Ovary (tissue), 10 donors: Measurements from ENCODE around the gene OR51E1. TPM values are rescaled to one million over a fixed set of nuclear protein-coding genes. Genes with fewer than 3 reads are reported as not detected.

ENCODE experiments used
- DNase-seq, 5 donors: peaks; one replicate each; pipeline ENCODE4 v3.0.0-alpha.2; 2019 to 2020
- H3K27ac ChIP-seq, 2 donors: fragments of 200-600 bp; one replicate each; pipeline versions ENCODE4 v1.5.1 to v1.8.0; 2019 to 2022
- H3K27me3 ChIP-seq: fragments of 200-600 bp; one replicate; pipeline ENCODE4 v1.8.0; 2022
- H3K36me3 ChIP-seq: fragments of 200-600 bp; sonication (generic); one replicate; pipeline ENCODE4 v1.5.1; 2019
- H3K4me1 ChIP-seq: one replicate; pipeline ENCODE4 v1.8.1; 2013; ENCODE audit warnings: mild to moderate bottlenecking, moderate library complexity; ENCODE audit not compliant: insufficient read depth
- H3K4me3 ChIP-seq: fragments of 200-600 bp; sonication (generic); one replicate; pipeline ENCODE4 v1.5.1; 2017
- H3K9me3 ChIP-seq, 2 donors: fragments of 200-600 bp in 1 of 2; sonication (generic) in 1 of 2; one replicate each; pipeline versions ENCODE4 v1.5.1 to v1.8.1; 2013 to 2019; ENCODE audit warnings: mild to moderate bottlenecking in 1 of 2, moderate library complexity in 1 of 2
- EP300 ChIP-seq: sonication (generic); formaldehyde crosslinking; IDR thresholded peaks from one replicate; pipeline ENCODE4 v1.6.1; 2017; ENCODE audit warnings: antibody characterized with exemption
- POLR2A ChIP-seq: fragments of 450-650 bp; IDR thresholded peaks from one replicate; pipeline ENCODE4 v1.6.1; 2017; ENCODE audit warnings: antibody characterized with exemption, mild to moderate bottlenecking, moderate library complexity
- WGBS, 3 donors: extraction: QIAGEN DNeasy Blood & Tissue Kit in 1 of 3; methylation state at CpG; one replicate each; pipeline versions ENCODE4 v1.1.5 to v1.1.7; 2013 to 2017; 5-methylcytosine and 5-hydroxymethylcytosine counted together
- intact Hi-C, 4 donors: fragments of 100-400 bp; cut with DNase I; formaldehyde crosslinking; loops; one replicate each; pipeline versions ENCODE4 v1.11.0 to v1.15.1; 2022 to 2023
- long read RNA-seq, 3 donors: library from polyadenylated mRNA in 2 of 3; unstranded in 2 of 3; transcript quantifications; one replicate each; pipeline ENCODE4 v2.0.0 and lab custom pipeline, GENCODE V29; 2021 to 2026
- polyA plus RNA-seq, 2 donors: library from polyadenylated mRNA; stranded (reverse); fragments of 200-250 nt in 1 of 2; fragments of 350-450 nt in 1 of 2; fragmentation: Illumina TruSeq in 1 of 2; extraction: RNeasy Lipid Tissue Mini Kit (QIAGEN cat#74804) in 1 of 2; gene quantifications; one replicate each; pipeline ENCODE4 v1.2.3, GENCODE V29; 2013 to 2014
- total RNA-seq, 7 donors: library from RNA; depleted of rRNA in 2 of 7; stranded (reverse); fragments of >200 nt in 2 of 7; fragmentation: NEBNext Ultra II Directional in 3 of 7; extraction: Animal tissue kit (Norgen Biotek cat#: 25700) in 3 of 7; gene quantifications; one replicate each; pipeline versions ENCODE4 v1.1.0 to v1.2.4, GENCODE V29; 2016 to 2023
- TF ChIP-seq, protein P1 (sequence below), 3 donors: fragments of 450-650 bp in 2 of 3; fragments of 200-600 bp in 1 of 3; IDR thresholded peaks; one replicate each; pipeline versions ENCODE4 v1.5.1 to v1.8.0; 2016 to 2022; ENCODE audit warnings: antibody characterized with exemption in 3 of 3, mild to moderate bottlenecking in 1 of 3
- donor health status: DM: no; HTN: no; CAD: no; lungs with moderate emphysema.
- donor health status: DM: no; HTN: no; CAD: no.
- donor health status: Bipolar disorder and iron deficiency.
- donor health status: DM: yes; HTN: yes; CAD: no.
- donor health status: DM: no; HTN: no; CAD: no.
- donor health status: DM: yes; HTN: yes; CAD: no.

The OR51E1 gene, protein sequence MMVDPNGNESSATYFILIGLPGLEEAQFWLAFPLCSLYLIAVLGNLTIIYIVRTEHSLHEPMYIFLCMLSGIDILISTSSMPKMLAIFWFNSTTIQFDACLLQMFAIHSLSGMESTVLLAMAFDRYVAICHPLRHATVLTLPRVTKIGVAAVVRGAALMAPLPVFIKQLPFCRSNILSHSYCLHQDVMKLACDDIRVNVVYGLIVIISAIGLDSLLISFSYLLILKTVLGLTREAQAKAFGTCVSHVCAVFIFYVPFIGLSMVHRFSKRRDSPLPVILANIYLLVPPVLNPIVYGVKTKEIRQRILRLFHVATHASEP
- total RNA-seq (1 to 10 TPM in 1 of 7 donors, under 1 TPM in 5, not detected in 1; 0.12 to 1.4 (median 0.27) TPM), polyA plus RNA-seq (1 to 10 TPM; 1.6 to 3.5 TPM)
- long read RNA-seq, donor 1, partial matches to known transcripts: 0 of 4 reads
- long read RNA-seq, donor 1, other reads (novel, unspliced or antisense): 0 of 4 reads
- long read RNA-seq, donor 2, partial matches to known transcripts: 0 of 1 reads
- long read RNA-seq, donor 2, other reads (novel, unspliced or antisense): 0 of 1 reads
- long read RNA-seq, donor 3, partial matches to known transcripts: 2 of 8 reads
- long read RNA-seq, donor 3, other reads (novel, unspliced or antisense): 2 of 8 reads

DNA sequence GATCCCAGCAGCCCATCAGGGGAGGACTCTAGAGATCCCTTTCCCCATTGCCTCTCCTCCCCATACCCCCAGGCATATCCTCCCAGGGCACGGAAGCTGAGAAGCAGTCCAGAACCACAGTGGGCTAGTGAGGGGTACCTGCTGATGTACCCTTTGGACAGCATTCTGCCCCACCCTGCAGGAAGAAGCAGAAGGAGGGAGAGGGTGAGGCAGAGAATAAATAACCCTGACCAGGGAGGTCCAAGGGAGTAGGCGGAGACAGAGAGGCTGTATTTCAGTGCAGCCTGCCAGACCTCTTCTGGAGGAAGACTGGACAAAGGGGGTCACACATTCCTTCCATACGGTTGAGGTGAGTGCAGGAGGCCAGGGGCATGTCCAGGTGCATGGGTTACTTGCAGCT lies at the start of gene OR51E1:
Gene OR51E1 (plus strand): TSS at position 301 of the 400 bp plus-strand sequence. CDS start 8,545 bp downstream, outside the sequence.
- Histone ChIP-seq H3K9me3 (no peaks in the 10 kb centered on the region), H3K4me3 (no peak within 1 kb of the TSS), H3K36me3 (no peaks in the 10 kb centered on the region), H3K27me3 (no peaks in the 10 kb centered on the region), H3K4me1 (peaks cover 10% of the 10 kb centered on the region), H3K27ac (no peak within 1 kb of the TSS)
- intact Hi-C loops: no loop called here
- DNase-seq: no peak
- WGBS, 3 donors: 59 to 73% (median 63%) methylated on average over 3 of the region's 3 CpGs
- TF ChIP-seq EP300: no peak
- TF ChIP-seq, protein P1, sequence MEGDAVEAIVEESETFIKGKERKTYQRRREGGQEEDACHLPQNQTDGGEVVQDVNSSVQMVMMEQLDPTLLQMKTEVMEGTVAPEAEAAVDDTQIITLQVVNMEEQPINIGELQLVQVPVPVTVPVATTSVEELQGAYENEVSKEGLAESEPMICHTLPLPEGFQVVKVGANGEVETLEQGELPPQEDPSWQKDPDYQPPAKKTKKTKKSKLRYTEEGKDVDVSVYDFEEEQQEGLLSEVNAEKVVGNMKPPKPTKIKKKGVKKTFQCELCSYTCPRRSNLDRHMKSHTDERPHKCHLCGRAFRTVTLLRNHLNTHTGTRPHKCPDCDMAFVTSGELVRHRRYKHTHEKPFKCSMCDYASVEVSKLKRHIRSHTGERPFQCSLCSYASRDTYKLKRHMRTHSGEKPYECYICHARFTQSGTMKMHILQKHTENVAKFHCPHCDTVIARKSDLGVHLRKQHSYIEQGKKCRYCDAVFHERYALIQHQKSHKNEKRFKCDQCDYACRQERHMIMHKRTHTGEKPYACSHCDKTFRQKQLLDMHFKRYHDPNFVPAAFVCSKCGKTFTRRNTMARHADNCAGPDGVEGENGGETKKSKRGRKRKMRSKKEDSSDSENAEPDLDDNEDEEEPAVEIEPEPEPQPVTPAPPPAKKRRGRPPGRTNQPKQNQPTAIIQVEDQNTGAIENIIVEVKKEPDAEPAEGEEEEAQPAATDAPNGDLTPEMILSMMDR (IDR thresholded peaks at IDR 0.05): no peak
- TF ChIP-seq POLR2A: no peak

DNA sequence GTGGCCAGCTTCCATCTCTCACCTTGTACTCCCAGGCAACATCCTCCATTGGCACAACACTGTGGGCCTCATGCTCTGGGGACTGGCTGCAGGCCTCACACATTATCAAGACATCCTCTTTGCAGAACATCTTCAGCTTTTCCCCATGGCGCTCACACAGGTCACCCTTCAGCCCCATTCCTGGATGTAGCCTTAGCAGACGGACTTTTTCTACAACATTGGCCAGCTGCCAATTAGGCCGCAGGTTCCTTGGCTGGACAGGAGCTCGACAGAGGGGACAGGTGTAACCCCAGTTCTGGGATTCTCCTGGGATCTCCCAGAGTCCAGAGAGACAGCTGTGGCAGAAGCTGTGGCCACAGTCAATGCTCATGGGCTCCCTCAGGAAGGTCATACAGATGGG lies 38.7 kb upstream of the OR51E1 start:
- no peaks in the 10 kb centered on the region for H3K27me3 ChIP-seq
- H3K9me3 ChIP-seq: no peaks in the 10 kb centered on the region
- H3K36me3 ChIP-seq: no peaks in the 10 kb centered on the region
- WGBS, 3 donors: 87 to 92% (median 88%) methylated on average over 4 of the region's 4 CpGs
- no peak overlapping the region for H3K4me3 ChIP-seq
- DNase-seq: peak in 1 of 5 donors; percentile 19
- TF ChIP-seq EP300 (no peak), POLR2A (no peak)
- TF ChIP-seq, protein P1 (IDR thresholded peaks at IDR 0.05): no peak
- intact Hi-C loops: no loop called here
- H3K27ac ChIP-seq: no peak overlapping the region
- peaks cover 6% of the 10 kb centered on the region for H3K4me1 ChIP-seq

DNA sequence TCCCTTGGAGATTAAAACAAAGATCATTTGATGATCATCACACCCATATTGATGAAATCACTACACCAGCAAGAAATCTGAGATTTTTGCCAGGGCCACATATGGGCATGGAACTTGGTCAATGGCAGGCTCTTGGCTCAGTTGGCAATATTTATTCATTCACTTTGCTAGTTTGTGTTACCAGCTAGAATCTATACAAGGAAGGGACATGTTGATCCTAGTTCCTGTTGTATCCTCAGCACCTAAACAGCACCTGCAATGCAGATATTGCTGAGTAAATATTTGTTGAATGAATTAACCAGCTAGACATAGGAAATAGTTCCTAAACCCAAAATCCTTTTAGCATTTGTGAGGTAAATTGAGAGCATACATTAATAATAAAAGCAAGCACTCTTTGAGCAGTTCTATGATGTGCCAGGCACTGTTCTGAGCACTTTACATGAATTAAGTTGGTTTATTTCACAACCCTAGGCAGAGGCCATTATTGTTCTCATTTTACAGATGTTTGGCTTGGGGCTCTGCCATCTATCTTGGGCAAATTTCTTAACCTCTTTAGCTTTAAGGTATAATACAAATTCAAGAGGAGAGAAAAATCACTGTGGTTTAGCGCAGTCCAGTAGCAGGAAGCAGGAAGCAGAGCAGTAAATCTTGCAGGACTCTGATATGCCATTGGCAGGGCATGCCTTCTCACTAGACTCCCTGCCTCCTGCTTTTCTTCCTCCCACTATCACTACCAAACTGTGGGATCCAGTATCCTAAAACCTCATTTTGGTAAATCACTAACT lies 37.4 kb upstream of the OR51E1 start:
- no peaks in the 10 kb centered on the region for H3K27me3 ChIP-seq
- H3K36me3 ChIP-seq: no peaks in the 10 kb centered on the region
- WGBS, 3 donors: 47 to 76% (median 69%) methylated on average over 1 of the region's 1 CpG
- intact Hi-C loops: no loop called here
- peak overlapping the region; percentile 53 for H3K4me3 ChIP-seq
- no peak for DNase-seq
- no peaks in the 10 kb centered on the region for H3K9me3 ChIP-seq
- H3K27ac ChIP-seq: no peak overlapping the region
- H3K4me1 ChIP-seq: peaks cover 6% of the 10 kb centered on the region
- TF ChIP-seq, protein P1 (IDR thresholded peaks at IDR 0.05): no peak
- TF ChIP-seq POLR2A: no peak
- TF ChIP-seq EP300: no peak

DNA sequence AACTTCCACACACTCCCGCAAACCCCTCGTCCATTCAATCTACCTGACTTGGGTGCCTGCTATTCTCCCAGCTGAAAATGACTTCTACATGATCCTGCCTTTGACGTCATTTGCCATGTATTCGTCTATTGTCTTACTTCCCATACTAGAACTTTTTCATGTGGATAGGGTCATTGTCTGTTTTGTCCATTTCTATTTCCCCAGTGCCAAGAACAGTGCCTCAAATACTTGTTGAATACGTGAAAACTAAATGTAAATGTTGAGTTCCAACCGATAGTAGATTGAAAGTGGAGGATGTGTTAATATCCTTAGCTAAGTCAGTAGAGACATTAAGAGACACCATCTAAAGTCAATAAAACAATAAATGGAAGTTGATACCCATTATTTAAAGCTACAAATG lies 36.7 kb upstream of the OR51E1 start:
- peak overlapping the region; percentile 53 for H3K4me3 ChIP-seq
- intact Hi-C loops: no loop called here
- peak overlapping the region in 1 of 2 donors; percentile 86 for H3K27ac ChIP-seq
- peaks cover 6% of the 10 kb centered on the region for H3K4me1 ChIP-seq
- no peaks in the 10 kb centered on the region for H3K36me3 ChIP-seq
- no peaks in the 10 kb centered on the region for H3K9me3 ChIP-seq
- 31 to 38% (median 32%) methylated on average over 6 of the region's 6 CpGs for WGBS, 3 donors
- no peaks in the 10 kb centered on the region for H3K27me3 ChIP-seq
- DNase-seq: no peak
- TF ChIP-seq EP300: no peak
- TF ChIP-seq, protein P1 (IDR thresholded peaks at IDR 0.05): no peak
- no peak for TF ChIP-seq POLR2A
